Mammary epithelial cell (primary cell): ENCODE measurements around the gene UBE3B.

ENCODE experiments used
- CTCF ChIP-seq, 2 donors: IDR thresholded peaks in 1 of 2; conservative IDR thresholded peaks in 1 of 2; 2 replicates each; pipeline ENCODE4 v1.5.1; 2011 to 2012; ENCODE audit warnings: inconsistent platforms in 2 of 2, low read length in 2 of 2, mild to moderate bottlenecking in 2 of 2, control low read depth in 1 of 2, low read depth in 1 of 2; ENCODE audit not compliant: insufficient read depth in 1 of 2; ENCODE audit errors: extremely low read depth in 1 of 2
- EZH2 ChIP-seq: IDR thresholded peaks from 2 replicates; pipeline ENCODE4 v1.6.1; 2012; ENCODE audit warnings: low read length, inconsistent platforms, borderline replicate concordance

GRCh38 chr12:109459247-109459646 is 18.2 kb upstream of the UBE3B start:
- no peak for TF ChIP-seq EZH2
- no peak for TF ChIP-seq CTCF (conservative IDR thresholded peaks at IDR 0.05 in 1 of 2, IDR thresholded peaks at IDR 0.05 in 1 of 2; ENCODE audit: extremely low read depth in 1 of 2, insufficient read depth in 1 of 2, low read depth in 1 of 2, low read length in 2 of 2)
